Measurements from ENCODE around the gene POLR1A.

DNA sequence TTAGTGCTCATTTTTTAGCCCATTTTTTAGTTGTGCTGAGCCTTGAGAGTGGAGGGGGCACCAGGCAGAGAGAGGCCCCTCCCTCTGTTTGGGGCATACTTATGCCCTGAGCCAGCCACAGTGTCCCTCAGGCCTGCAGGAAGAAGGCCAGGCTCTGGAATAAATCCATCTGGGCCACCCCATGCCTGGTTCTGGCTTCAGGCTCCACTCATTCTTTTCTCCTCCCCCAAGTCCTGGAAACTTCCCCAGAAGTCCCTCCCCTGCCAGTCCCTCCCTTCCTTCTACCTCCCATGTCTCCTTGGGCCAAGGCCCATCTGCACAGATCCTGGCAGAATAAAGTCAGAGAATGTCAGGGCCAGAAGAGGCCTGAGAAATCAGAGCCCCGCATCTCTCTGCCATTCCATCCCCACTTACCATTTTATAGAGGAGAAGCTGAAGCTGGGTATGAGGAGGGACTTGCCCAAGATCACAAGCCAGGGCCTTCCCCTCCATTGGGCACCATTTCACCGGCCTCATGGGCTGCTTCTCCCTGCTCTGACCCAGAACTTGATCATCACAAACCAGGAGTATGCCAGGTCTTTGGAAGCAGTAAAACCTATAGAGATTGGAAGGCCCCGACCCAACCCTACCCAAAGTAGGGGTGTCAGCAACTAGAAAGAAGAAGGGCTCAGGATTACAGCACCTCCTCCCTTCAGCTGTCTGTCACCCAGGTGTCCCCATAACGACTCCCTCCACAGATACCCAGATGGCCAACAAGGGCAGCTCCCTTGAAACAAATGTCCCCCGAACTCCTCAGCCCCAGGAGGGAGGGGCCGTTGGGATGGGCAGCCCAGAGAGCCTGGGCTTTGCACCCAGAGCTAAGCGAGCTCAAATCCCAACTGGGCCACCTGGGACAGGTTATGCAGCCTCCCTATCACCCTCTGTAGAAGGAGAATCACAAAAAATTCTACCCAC, 108.4 kb downstream of the POLR1A start:
- TF ChIP-seq, protein P1, sequence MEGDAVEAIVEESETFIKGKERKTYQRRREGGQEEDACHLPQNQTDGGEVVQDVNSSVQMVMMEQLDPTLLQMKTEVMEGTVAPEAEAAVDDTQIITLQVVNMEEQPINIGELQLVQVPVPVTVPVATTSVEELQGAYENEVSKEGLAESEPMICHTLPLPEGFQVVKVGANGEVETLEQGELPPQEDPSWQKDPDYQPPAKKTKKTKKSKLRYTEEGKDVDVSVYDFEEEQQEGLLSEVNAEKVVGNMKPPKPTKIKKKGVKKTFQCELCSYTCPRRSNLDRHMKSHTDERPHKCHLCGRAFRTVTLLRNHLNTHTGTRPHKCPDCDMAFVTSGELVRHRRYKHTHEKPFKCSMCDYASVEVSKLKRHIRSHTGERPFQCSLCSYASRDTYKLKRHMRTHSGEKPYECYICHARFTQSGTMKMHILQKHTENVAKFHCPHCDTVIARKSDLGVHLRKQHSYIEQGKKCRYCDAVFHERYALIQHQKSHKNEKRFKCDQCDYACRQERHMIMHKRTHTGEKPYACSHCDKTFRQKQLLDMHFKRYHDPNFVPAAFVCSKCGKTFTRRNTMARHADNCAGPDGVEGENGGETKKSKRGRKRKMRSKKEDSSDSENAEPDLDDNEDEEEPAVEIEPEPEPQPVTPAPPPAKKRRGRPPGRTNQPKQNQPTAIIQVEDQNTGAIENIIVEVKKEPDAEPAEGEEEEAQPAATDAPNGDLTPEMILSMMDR (conservative IDR thresholded peaks at IDR 0.05 in 1 of 2, IDR thresholded peaks at IDR 0.05 in 1 of 2; ENCODE audit: extremely low read depth in 1 of 2, insufficient read depth in 1 of 2, low read depth in 1 of 2, low read length in 2 of 2): no peak
- TF ChIP-seq EZH2 (IDR thresholded peaks at IDR 0.05; ENCODE audit: borderline replicate concordance, low read length): no peak

Measured in mammary epithelial cell (primary cell).